HG03045 (cell line): ENCODE results near the gene CHIT1.

Source experiments
- ATAC-seq: cut with Tn5 transposase; IDR thresholded peaks from one replicate; pipeline ENCODE4 v1.9.1; 2021; ENCODE audit warnings: mild to moderate bottlenecking, moderate library complexity; ENCODE audit not compliant: unreplicated experiment

Gene CHIT1

DNA sequence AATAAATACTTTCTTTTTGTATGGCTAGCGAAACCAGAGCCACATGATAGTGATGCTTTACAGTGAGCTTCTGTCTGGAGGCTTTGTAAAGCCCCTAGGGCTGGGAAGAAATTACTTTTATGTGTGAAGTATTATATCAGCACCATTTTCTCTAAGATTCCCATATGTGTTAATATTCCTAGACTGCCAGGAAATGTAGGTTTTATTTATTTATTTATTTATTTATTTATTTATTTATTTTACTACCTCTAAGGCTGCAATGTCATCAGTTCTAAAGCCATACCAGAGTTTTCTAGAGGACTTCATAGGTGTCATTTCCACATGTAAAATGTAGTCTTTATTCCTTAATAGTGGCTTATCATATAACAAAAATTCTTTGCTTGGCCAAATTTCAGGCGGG lies 38.5 kb downstream of the CHIT1 start:
- no peak for ATAC-seq

DNA sequence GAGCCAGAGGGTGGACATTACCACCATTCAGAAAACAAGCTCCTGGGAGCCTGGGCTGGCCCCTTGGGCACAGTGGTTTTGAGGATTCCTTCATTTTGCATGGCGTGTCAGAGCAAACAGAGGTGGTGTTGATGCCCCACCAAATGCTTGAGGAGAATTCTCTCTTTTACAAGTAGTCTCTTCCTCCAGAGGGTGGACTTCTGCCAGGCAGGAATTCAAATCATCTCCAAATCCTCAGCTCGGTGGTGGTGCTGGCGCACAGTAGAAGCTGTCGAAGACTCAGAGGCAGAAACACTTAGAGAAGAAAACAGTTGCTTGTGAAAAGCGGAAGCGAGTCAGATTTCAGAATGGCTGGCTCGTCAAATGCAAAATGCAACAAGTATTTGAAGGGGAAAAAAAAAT lies 39.5 kb downstream of the CHIT1 start:
- no peak for ATAC-seq

GRCh38 chr1:203188686-203189232 lies 40.7 kb downstream of the CHIT1 start:
- ATAC-seq, result no peak

- ATAC-seq, result no peak
Observed at GRCh38 chr1:203187689-203188264, 41.7 kb downstream of the CHIT1 start.

GRCh38 chr1:203187304-203187685 lies 42.2 kb downstream of the CHIT1 start:
- no peak for ATAC-seq

GRCh38 chr1:203186446-203187303 lies 42.8 kb downstream of the CHIT1 start, which contains the start of gene CHI3L1:
CHI3L1 (minus strand) TSS chr1:203186704; CDS start chr1:203186623, 81 bp downstream.
- no peak for ATAC-seq

DNA sequence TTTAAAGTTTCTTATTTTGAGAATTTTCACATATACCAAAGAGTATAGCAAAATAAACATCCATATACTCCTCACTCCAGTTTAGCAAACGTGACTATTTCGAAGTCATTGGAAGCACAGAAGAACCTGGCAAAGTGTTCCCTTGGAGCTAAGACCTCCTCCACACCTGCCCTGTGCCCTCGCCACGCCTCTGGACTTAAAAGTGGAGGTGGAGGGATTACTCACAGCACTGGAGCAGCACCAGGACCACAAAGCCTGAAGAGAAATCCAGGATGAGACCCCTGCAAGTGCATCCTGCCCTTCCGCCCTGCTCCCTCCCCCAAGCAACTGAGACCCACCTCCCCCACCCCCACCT lies 43.4 kb downstream of the CHIT1 start:
- no peak for ATAC-seq

- no peak for ATAC-seq
Observed at GRCh38 chr1:203185585-203185984, 43.9 kb downstream of the CHIT1 start.

DNA sequence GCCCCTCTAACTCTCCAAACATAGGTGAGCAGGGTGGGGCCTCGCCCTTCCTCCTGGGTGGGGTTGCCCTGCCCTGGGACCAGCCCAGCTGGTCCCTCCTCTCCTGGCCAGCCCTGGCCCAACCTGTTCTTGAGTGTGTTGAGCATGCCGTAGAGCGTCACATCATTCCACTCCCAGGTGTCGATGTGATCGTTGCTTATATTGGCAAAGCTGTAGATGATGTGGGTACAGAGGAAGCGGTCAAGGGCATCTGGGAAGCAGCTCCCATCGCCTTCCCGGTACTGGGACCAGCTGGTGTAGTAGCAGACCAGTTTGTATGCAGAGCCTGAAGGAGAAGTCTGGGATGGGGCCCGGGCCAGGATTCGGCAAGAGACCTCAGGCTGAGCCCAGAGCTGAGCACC lies 44.4 kb downstream of the CHIT1 start:
- no peak for ATAC-seq

GRCh38 chr1:203184467-203184866 lies 45.0 kb downstream of the CHIT1 start:
- ATAC-seq, result no peak

- ATAC-seq, result no peak
Observed at GRCh38 chr1:203183828-203184227, 45.6 kb downstream of the CHIT1 start.

- no peak for ATAC-seq
Observed at GRCh38 chr1:203182387-203182953, 47.0 kb downstream of the CHIT1 start.

GRCh38 chr1:203181586-203182386 lies 47.7 kb downstream of the CHIT1 start:
- ATAC-seq, result no peak

DNA sequence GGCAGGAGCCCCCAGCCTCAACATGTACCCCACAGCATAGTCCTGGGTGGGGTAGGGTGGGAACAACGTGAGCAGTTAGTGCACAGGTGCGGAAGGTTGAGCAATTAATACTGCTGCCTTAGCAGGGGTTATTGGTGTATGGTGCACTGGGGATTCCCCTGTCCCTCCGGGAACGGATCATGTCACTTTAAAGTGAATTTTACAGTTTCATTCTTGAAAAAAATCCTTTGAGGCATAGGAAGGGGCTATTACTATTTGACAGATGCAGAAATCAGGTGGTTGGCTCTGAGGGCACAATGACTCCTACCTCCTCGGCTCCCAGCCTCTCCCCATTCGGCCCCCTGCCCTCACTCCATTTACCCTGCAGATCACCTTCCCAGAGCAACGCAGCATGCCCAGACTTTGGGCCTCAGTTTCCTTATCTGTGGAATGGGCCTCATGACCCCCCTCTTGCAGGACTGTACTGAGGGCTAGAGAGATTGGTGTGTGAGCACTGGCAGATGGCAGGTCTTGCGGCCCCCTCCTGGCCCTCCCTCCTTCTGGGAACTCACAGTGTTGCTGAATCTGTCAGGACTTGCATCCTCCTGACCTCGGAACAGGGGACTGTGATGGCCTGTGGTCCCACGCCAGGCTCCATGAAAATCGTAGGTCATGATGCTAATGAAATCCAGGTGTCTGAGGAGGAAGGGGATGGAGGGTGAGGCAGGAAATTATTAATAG lies 48.7 kb downstream of the CHIT1 start:
- ATAC-seq, result no peak

GRCh38 chr1:203179667-203180005 lies 49.8 kb downstream of the CHIT1 start:
- no peak for ATAC-seq

DNA sequence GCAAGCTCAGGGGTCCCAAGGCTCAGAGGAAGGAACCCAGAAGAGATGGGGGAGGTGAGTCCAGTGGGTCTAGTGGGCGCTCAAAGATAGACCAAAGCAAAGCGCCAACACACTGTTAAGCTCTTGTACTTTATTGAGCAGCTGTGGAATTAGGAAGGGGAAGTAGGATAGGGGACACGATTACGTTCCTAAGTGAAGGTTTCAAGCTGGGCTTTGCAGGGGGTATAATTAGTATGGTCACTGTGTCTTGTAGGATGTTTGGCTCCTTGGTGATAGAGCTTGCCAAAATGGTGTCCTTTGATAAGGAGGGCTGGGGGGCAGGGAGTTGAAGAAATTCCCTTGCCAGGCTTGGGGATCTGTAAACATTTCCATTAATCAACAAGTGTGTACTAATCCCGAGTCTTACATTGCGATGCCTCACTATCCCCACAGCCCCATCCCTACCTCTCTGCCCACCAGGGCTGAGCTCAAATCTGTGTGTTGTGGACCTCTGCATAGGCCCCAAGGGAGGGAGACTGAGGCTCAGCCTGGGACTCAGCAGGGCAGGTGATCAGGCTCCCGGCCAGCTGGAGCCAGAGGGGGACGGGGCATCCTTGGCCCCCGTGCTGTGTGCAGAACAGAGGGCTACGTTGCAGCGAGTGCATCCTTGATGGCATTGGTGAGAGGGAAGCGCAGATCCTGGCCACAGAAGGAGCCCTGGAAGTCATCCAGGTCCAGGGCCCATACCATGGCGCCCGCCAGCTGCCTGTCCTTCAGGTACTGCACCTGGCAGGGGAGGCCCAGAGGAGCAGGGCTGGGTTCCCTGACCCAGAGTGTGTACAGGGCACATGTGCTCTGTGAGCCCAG lies 50.4 kb downstream of the CHIT1 start:
- no peak for ATAC-seq

DNA sequence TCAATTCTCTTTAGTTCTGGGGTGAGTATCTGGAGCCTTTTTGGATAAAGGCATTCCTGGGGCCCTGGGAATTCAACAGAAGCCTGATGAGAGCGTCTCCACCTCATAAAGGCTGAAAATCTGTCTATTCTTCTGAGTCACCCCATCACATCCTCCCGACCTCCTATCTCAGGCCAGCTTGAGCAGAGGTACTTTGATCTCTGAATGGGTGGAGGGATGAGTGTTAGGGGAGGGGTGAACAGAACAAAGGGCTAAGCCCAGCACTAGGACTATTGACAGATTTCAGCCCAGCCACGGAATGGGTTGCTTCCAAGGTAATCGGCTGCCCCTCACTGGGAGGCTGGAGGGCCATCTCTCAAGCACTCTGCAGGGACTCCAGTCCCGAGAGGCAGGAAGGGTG lies 51.4 kb downstream of the CHIT1 start:
- ATAC-seq, result no peak

DNA sequence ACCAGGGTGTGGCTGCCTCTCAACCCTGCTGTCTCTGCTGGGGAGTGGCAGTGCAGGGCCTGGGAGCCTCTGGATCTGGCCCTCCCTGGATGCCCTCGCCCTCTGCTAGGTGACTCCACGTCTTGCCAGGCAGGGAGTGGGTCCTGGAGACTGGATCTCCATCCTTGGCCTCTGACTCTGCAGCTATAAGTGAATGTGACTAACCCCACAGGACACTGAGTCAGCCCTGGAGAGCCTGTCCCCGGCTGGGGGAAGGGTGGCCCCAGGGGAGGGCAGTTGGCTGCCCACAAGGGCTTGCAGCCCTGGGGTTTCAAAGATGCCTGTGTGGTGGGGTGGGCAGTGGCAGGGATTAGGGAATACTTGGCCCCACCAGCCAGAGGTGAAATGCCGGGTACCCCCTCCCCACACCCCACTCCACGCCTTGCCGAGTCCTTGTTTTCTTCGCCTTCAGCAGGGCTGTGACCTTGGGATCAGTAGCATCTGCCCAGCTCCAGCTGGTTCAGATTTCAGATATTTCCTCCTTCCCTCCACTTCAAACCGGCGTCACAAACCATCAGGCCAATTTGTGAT lies 51.9 kb downstream of the CHIT1 start:
- ATAC-seq, result no peak

- ATAC-seq, result no peak
Observed at GRCh38 chr1:203177036-203177405, 52.5 kb downstream of the CHIT1 start.
